GF-D8 (cell line): Measurements from ENCODE around the gene DNAJC7.
A peak's percentile ranks its signal among the peaks of the same experiment; 100 is the strongest.

Experiments
- DNase-seq: peaks from one replicate; lab custom pipeline; 2025; lab: John Stamatoyannopoulos, UW

DNAJC7 gene

GRCh38 chr17:41974658-41975057 is 42.6 kb downstream of the DNAJC7 start:
- DNase-seq = no peak

- DNase-seq = no peak
Measured at GRCh38 chr17:41974031-41974430, 43.2 kb downstream of the DNAJC7 start.

- no peak for DNase-seq
Measured at GRCh38 chr17:41973408-41973811, 43.8 kb downstream of the DNAJC7 start.

- DNase-seq = no peak
Measured at GRCh38 chr17:41972571-41973407, 44.5 kb downstream of the DNAJC7 start.

- no peak for DNase-seq
Measured at GRCh38 chr17:41971721-41972523, 45.3 kb downstream of the DNAJC7 start.

- DNase-seq = no peak
Measured at GRCh38 chr17:41970901-41971331, 46.3 kb downstream of the DNAJC7 start.

GRCh38 chr17:41968676-41969075 is 48.6 kb downstream of the DNAJC7 start:
- no peak for DNase-seq

- no peak for DNase-seq
Measured at GRCh38 chr17:41967921-41968578, 49.2 kb downstream of the DNAJC7 start.

- no peak for DNase-seq
Measured at GRCh38 chr17:41967141-41967920, 49.9 kb downstream of the DNAJC7 start.

GRCh38 chr17:41966463-41967140 is 50.6 kb downstream of the DNAJC7 start, which contains the start of gene CNP:
TSS of gene CNP (plus strand) at chr17:41966795. CDS start at chr17:41966885, 90 bp downstream.
- peak; percentile 33 for DNase-seq

GRCh38 chr17:41965694-41966462 is 51.4 kb downstream of the DNAJC7 start:
- DNase-seq = no peak

GRCh38 chr17:41962768-41963434 is 54.3 kb downstream of the DNAJC7 start:
- DNase-seq = no peak

- DNase-seq = no peak
Measured at GRCh38 chr17:41962111-41962510, 55.1 kb downstream of the DNAJC7 start.

- DNase-seq = peak; percentile 44
Measured at GRCh38 chr17:41959336-41960095, 57.7 kb downstream of the DNAJC7 start.

- DNase-seq = no peak
Measured at GRCh38 chr17:41959030-41959335, 58.3 kb downstream of the DNAJC7 start.

GRCh38 chr17:41957869-41958439 is 59.3 kb downstream of the DNAJC7 start:
- no peak for DNase-seq

- peak; percentile 52 for DNase-seq
Measured at GRCh38 chr17:41957031-41957868, 60.0 kb downstream of the DNAJC7 start.

- no peak for DNase-seq
Measured at GRCh38 chr17:41956522-41956921, 60.7 kb downstream of the DNAJC7 start.
